Activated T-helper 9 cell treated with anti-CD3 and anti-CD28 coated beads, Interleukin-2, amount 50 U/mL, for 16 hours (primary cell): ENCODE measurements around the gene POTEH.
"Not testable (repeated sequence)": the region's sequence is repeated elsewhere in the genome, so short reads cannot be mapped to it uniquely, and the experiment has no call there.

Experiments used
- DNase-seq: peaks from one replicate; pipeline ENCODE4 v3.0.0-alpha.2; 2020; ENCODE audit warnings: low read depth

Gene POTEH

DNA sequence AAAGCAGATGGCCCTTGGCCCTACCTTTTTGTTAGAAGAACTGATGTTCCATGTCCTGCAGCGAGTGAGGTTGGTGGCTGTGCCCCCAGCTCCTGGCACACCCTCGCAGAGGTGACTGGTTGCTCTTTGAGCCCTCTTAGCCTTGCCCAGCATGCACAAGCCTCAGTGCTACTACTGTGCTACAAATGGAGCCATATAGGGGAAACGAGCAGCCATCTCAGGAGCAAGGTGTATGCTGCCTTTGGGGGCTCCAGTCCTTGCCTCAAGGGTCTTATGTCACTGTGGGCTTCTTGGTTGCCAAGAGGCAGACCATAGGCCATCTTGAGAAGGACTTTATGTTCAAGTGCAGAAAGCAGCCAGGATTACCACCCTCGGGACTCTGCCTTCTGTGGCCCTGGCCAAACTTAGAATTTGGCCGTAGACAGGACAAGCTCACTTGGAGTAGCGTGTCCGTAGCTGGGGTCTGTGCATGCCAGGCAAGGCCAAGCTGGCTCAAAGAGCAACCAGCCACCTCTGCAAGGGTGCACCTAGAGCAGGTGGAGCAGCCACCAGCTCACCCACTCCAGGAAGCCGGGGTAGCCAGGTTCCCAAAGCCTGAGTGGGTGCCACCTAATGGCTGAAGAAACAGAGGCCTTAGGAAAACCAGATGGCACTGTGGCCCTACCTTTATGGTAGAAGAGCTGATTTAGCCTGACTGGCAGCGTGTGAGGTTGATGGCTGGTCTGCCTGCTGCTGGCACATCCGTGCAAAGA, 48.5 kb downstream of the POTEH start:
- DNase-seq = not testable (repeated sequence)

DNA sequence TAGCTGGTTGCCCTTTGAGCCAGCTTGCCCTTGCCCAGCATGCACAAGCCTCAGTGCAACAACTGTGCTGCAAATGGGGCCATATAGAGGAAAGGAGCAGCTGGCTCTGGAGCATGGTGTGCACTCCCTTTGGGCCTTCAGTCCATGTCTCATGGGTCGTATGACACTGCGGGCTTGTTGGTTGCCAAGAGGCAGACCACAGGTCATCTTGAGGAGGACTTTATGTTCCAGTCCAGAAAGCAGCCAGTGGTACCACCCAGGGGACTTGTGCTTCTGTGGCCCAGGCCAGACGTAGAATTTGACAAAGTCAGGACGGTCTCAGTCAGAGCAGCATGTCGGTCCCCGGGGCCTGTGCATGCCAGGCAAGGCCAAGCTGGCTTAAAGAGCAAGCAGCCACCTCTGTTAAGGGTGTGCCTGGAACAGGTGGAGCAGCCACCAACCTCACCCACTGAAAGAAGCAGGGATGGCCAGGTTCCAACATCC, 49.1 kb downstream of the POTEH start:
- not testable (repeated sequence) for DNase-seq

DNA sequence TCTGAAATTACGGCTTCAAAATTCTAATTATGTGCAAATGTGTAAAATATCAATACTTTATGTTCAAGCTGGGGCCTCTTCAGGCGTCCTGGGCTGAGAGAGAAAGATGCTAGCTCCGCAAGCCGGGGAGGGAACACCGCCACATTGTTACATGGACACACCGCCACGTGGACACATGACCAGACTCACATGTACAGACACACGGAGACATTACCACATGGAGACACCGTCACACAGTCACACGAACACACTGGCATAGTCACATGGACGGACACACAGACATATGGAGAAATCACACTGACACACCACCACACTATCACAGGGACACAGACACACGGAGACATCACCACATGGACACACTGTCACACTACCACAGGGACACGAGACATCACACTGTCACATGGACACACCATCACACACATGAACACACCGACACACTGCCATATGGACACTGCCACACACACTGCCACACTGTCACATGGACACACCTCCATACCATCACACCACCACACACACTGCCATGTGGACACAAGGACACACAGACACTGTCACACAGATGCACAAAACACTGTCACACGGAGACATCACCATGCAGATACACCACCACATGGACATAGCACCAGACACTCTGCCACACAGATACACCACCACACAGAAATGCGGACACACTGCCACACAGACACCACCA, 58.0 kb downstream of the POTEH start:
- DNase-seq = not testable (repeated sequence)

DNA sequence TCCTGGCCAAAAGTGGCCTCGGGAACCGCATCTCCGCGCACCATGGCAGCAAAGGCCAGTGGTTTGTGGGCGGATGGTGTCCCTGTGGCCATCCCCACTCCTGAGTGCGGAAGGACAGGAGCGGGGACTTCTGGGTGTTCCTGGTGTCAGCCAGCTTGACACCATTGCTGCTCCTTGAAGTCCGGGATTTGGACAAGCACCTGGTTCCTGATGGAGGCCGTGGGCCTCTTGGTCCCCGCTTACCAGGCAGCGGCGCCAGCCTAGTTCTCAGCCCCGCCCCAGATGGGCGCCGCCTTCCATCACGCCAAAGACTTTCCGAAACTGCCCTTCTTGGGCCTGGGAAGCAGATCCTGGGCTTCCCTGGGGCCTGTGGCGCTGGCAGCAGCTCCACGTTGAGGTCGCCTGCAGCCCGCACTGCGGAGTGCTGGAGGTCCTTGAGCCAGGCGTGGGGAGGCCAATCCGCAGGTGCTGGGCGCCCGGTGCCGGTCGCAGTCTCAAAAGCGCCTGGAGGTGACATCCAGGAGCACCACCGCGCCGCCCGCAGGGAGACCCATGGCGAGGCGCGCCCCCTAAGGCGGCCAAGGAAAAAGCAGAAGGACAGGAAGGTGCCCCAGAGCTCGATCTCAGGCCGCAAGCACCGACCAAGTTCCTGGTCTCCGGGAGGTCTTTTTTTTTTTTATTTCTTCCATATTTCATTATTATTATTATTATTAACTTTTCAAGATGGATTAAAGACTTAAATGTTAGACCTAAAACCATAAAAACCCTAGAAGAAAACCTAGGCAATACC, 59.5 kb downstream of the POTEH start:
- not testable (repeated sequence) for DNase-seq

DNA sequence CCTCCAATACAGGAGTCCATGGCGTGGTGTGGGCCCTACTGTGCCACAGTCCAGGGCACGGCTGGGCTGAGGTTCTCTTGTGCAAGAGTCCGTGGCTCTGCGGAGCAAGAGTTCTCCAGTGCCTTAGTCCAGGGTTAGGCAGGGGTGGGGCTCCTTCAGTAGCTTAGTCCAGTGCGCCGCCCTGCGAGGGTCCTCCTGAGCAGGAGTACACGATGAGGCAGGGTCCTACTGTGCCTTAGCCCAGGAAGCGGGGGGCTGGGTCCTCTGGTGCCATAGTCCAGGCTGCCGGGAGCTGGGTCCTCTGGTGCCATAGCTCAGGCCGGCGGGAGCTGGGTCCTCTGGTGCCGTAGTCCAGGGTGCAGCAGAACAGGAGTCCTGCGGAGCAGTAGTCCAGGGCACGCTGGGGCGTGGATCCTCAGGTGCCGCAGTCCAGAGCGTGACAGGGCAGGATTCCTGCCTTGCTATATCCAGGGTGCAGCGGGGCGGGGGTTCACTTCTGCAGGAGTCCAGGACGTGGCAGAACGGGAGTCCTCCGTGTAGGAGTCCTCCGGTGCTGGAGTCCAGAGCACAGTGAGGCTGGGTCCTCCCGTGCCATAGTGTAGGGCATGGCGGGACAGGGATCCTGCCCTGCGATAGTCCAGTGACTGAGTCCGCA, 69.7 kb downstream of the POTEH start:
- DNase-seq = not testable (repeated sequence)

DNA sequence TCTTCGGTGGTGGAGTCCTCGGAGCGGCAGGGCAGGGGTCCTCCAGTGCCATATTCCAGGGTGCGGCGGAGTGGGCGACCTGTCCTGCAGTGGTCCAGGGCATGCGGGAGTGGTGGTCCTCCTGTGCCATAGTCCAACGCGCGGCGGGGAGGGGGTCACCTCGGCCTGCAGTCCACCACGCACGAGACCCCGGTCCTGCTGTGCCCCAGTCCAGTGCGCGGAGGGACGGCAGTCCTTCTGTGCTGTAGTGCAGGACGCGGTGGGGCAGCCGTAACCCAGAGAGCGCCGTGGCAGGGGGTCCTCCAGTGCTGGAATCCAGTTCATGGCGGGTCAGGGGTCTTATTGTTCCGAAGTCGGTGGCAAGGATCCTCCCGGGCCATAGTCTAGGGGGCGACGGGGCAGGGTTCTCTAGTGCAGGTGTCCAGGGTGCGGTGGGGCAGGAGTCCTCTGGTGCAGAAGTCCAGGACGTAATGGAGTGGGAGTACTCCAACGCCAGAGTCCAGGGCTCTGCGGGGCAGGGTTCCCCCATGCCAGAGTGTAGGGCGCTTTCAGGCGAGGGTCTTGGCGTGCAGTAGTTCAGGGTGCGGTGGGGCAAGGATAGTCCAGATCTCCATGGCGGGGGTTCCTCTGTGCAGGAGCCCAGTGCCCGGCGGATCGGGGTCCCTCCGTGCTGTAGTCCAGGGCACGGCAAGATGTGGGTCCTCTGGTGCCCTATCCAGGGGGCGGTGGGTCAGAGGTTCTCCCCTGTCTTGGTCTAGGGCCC, 70.7 kb downstream of the POTEH start:
- not testable (repeated sequence) for DNase-seq

DNA sequence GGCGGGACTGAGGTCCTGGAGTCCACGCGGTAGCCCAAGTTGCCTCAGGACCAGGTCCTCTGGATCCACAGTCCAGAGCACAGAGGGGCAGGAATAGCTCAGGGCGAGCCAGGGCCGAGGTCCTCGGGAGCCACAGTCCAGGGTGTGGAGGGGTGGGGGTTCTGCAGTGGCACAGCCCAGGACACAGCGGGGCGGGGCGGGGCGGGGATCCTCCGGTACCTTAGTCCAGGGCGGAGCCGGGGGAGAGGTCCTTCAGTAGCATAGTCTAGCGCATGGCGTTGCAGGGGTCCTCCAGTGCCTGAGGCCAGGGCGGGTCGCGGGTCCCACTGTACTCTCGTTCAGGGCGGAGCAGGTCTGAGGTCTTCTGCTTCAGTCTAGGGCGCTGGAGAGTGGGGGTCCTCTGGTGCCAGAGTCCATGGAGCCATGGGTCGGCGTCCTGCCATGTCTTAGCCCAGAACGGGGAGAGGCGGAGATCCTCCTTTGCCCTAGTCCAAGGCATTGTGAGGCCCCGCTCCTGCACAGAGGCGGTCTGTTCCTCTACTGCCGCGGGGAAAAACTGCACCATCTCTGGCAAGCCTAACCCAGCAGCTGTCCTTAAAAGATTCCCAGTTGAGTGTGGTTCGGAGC, 71.4 kb downstream of the POTEH start:
- DNase-seq = not testable (repeated sequence)

DNA sequence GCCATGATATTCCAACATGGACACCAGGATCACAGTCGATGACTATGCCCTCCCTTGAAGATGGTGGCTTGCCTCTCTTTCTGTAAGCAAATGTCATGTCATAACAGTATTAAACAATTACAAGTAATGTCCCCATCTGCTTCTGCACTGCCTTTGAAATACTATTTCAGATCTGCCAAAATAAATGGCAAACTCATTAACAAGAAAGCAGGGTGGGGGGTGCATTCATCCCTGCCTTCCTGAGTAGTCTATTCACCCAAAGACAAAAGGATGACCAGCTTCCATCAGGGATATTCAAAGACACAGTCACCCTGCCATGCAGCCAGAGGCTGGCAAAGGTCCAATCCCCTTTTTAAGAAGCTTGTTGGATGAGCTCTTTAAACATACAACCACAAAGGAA, 73.7 kb downstream of the POTEH start:
- DNase-seq = not testable (repeated sequence)
